Tibial nerve (tissue), 4 donors: ENCODE data around the gene CDC6. TPM values are rescaled to one million over a fixed set of nuclear protein-coding genes. Genes with fewer than 3 reads are reported as not detected.

ENCODE experiments used
- DNase-seq, 2 donors: peaks; one replicate each; pipeline ENCODE4 v3.0.0-alpha.2; 2019; ENCODE audit warnings: low spot score in 2 of 2
- H3K27ac ChIP-seq, 4 donors: fragments of 200-600 bp; sonication (generic) in 3 of 4; one replicate each; pipeline ENCODE4 v1.5.1; 2017 to 2019; ENCODE audit warnings: mild to moderate bottlenecking in 1 of 4
- H3K27me3 ChIP-seq, 2 donors: fragments of 200-600 bp; sonication (generic) in 1 of 2; one replicate each; pipeline versions ENCODE4 v1.5.1 to v1.6.0; 2017 to 2019
- H3K36me3 ChIP-seq, 3 donors: fragments of 200-600 bp; sonication (generic); one replicate each; pipeline ENCODE4 v1.5.1; 2018 to 2019
- H3K4me1 ChIP-seq, 4 donors: fragments of 200-600 bp; sonication (generic) in 3 of 4; one replicate each; pipeline ENCODE4 v1.5.1; 2017 to 2019
- H3K4me3 ChIP-seq, 4 donors: fragments of 200-600 bp; sonication (generic) in 3 of 4; one replicate each; pipeline ENCODE4 v1.5.1; 2017 to 2019; ENCODE audit warnings: mild to moderate bottlenecking in 1 of 4, moderate library complexity in 1 of 4
- H3K9me3 ChIP-seq, 4 donors: fragments of 200-600 bp; sonication (generic) in 3 of 4; one replicate each; pipeline ENCODE4 v1.5.1; 2017 to 2019
- EP300 ChIP-seq, 2 donors: sonication (generic); formaldehyde crosslinking; IDR thresholded peaks; one replicate each; pipeline ENCODE4 v1.6.1; 2017; ENCODE audit warnings: antibody characterized with exemption in 2 of 2, mild to moderate bottlenecking in 1 of 2
- POLR2A ChIP-seq, 2 donors: fragments of 450-650 bp; IDR thresholded peaks; one replicate each; pipeline ENCODE4 v1.6.1; 2017; ENCODE audit warnings: antibody characterized with exemption in 2 of 2, mild to moderate bottlenecking in 2 of 2, moderate library complexity in 2 of 2
- WGBS, 2 donors: methylation state at CpG; one replicate each; pipeline ENCODE4 v1.1.5; 2018; 5-methylcytosine and 5-hydroxymethylcytosine counted together
- total RNA-seq, 4 donors: library from RNA; depleted of rRNA; stranded (reverse); fragments of >200 nt; gene quantifications; one replicate each; pipeline ENCODE4 v1.1.0, GENCODE V29; 2016
- TF ChIP-seq, protein P1 (sequence below), 5 experiments: fragments of 200-600 bp in 3 of 5; fragments of 450-650 bp in 2 of 5; sonication (generic) in 3 of 5; IDR thresholded peaks; one replicate each; pipeline ENCODE4 v1.5.1; 2016 to 2019; ENCODE audit warnings: antibody characterized with exemption in 5 of 5, mild to moderate bottlenecking in 3 of 5, moderate library complexity in 2 of 5

Gene CDC6
- total RNA-seq, 4 donors from 2014 or later: 0.20 to 1.8 (median 0.43) TPM

GRCh38 chr17:40352779-40353394 lies 65.2 kb downstream of the CDC6 start:
- H3K4me1 ChIP-seq: peaks cover 7 to 91% (median 61%) of the 10 kb centered on the region in 4 donors
- no peaks in the 10 kb centered on the region for H3K27me3 ChIP-seq
- H3K9me3 ChIP-seq: no peaks in the 10 kb centered on the region
- DNase-seq: no peak
- H3K27ac ChIP-seq: peak overlapping the region in 2 of 4 donors; percentile 35 to 96
- 73 to 75% methylated on average over 9 of the region's 9 CpGs for WGBS, 2 donors
- peaks cover 0 to 60% (median 9%) of the 10 kb centered on the region in 3 donors for H3K36me3 ChIP-seq
- TF ChIP-seq POLR2A (IDR thresholded peaks at IDR 0.05) (no peak), EP300 (IDR thresholded peaks at IDR 0.05) (no peak)
- TF ChIP-seq, protein P1, sequence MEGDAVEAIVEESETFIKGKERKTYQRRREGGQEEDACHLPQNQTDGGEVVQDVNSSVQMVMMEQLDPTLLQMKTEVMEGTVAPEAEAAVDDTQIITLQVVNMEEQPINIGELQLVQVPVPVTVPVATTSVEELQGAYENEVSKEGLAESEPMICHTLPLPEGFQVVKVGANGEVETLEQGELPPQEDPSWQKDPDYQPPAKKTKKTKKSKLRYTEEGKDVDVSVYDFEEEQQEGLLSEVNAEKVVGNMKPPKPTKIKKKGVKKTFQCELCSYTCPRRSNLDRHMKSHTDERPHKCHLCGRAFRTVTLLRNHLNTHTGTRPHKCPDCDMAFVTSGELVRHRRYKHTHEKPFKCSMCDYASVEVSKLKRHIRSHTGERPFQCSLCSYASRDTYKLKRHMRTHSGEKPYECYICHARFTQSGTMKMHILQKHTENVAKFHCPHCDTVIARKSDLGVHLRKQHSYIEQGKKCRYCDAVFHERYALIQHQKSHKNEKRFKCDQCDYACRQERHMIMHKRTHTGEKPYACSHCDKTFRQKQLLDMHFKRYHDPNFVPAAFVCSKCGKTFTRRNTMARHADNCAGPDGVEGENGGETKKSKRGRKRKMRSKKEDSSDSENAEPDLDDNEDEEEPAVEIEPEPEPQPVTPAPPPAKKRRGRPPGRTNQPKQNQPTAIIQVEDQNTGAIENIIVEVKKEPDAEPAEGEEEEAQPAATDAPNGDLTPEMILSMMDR (IDR thresholded peaks at IDR 0.05): no peak
- H3K4me3 ChIP-seq: no peak overlapping the region

Other genes with a start within 250 kb of the CDC6 start
- gene MED24, start 233.5 kb upstream of the CDC6 start, total RNA-seq: 100 to 1,000 TPM in 2 of 4 donors, 10 to 100 TPM in 2; 55.1 to 146 (median 84.6) TPM
- 10 to 100 TPM; 65.4 to 86.1 (median 78.4) TPM for gene THRA, start 224.9 kb upstream of the CDC6 start, total RNA-seq
- gene NR1D1, start 187.3 kb upstream of the CDC6 start, total RNA-seq: 10 to 100 TPM; 16.8 to 48.2 (median 21.0) TPM
- 100 to 1,000 TPM in 3 of 4 donors, 10 to 100 TPM in 1; 78.0 to 113 (median 107) TPM for gene MSL1, start 165.9 kb upstream of the CDC6 start, total RNA-seq
- 100 to 1,000 TPM in 1 of 4 donors, 10 to 100 TPM in 3; 85.2 to 122 (median 93.4) TPM for gene CASC3, start 147.3 kb upstream of the CDC6 start, total RNA-seq
- 10 to 100 TPM in 1 of 4 donors, 1 to 10 TPM in 3; 4.8 to 30.0 (median 6.9) TPM for gene RAPGEFL1, start 110.4 kb upstream of the CDC6 start, total RNA-seq
- gene WIPF2, start 68.6 kb upstream of the CDC6 start, total RNA-seq: 10 to 100 TPM in 2 of 4 donors, 1 to 10 TPM in 2; 7.7 to 11.1 (median 9.5) TPM
- gene RARA, start 21.3 kb downstream of the CDC6 start, total RNA-seq: 10 to 100 TPM; 28.9 to 58.2 (median 46.4) TPM
- not detected for gene GJD3, start 76.9 kb downstream of the CDC6 start, total RNA-seq
- gene TOP2A, start 130.0 kb downstream of the CDC6 start, total RNA-seq: 1 to 10 TPM in 3 of 4 donors, under 1 TPM in 1; 0.21 to 7.1 (median 2.6) TPM
- 1,000 to 10,000 TPM in 1 of 4 donors, 100 to 1,000 TPM in 3; 675 to 1,301 (median 748) TPM for gene IGFBP4, start 155.6 kb downstream of the CDC6 start, total RNA-seq
- gene TNS4, start 213.7 kb downstream of the CDC6 start, total RNA-seq: under 1 TPM in 1 of 4 donors, not detected in 3; 0.30 TPM